Right atrium auricular region (tissue), 2 donors: ENCODE results near the gene TTLL12. TPM values are rescaled to one million over a fixed set of nuclear protein-coding genes. Genes with fewer than 3 reads are reported as not detected.
A peak's percentile ranks its signal among the peaks of the same experiment; 100 is the strongest.

Experiments used
- DNase-seq: peaks from one replicate; pipeline ENCODE4 v3.0.0-alpha.2; 2019; ENCODE audit warnings: low spot score
- H3K27ac ChIP-seq, 2 donors: fragments of 200-600 bp; sonication (generic); 1 replicate in 1 of 2; 2 replicates in 1 of 2; pipeline ENCODE4 v1.5.1; 2016 to 2019
- H3K27me3 ChIP-seq, 2 donors: fragments of 200-600 bp; sonication (generic); one replicate each; pipeline versions ENCODE4 v1.5.1 to v1.6.0; 2017 to 2019
- H3K36me3 ChIP-seq: fragments of 200-600 bp; sonication (generic); one replicate; pipeline ENCODE4 v1.5.1; 2016
- H3K4me1 ChIP-seq, 2 donors: fragments of 200-600 bp; sonication (generic); one replicate each; pipeline versions ENCODE4 v1.5.1 to v1.6.0; 2017 to 2019
- H3K4me3 ChIP-seq, 2 donors: fragments of 200-600 bp; sonication (generic); 1 replicate in 1 of 2; 2 replicates in 1 of 2; pipeline ENCODE4 v1.5.1; 2017 to 2019; ENCODE audit warnings: mild to moderate bottlenecking in 1 of 2, moderate library complexity in 1 of 2
- H3K9me3 ChIP-seq, 2 donors: fragments of 200-600 bp; sonication (generic); one replicate each; pipeline ENCODE4 v1.5.1; 2019
- CTCF ChIP-seq, 2 donors: fragments of 200-600 bp; sonication (generic); IDR thresholded peaks; one replicate each; pipeline ENCODE4 v1.5.1; 2019; ENCODE audit warnings: antibody characterized with exemption in 2 of 2
- total RNA-seq, 2 donors: library from RNA; depleted of rRNA; stranded (reverse); fragments of >200 nt; gene quantifications; one replicate each; pipeline ENCODE4 v1.1.0, GENCODE V29; 2016

TTLL12 gene
- total RNA-seq, 2 donors from 2014 or later, result 11.4 to 15.1 TPM

GRCh38 chr22:43136255-43136654, 50.7 kb downstream of the TTLL12 start:
- no peak overlapping the region for H3K27ac ChIP-seq
- H3K4me3 ChIP-seq, result no peak overlapping the region
- H3K27me3 ChIP-seq, result no peaks in the 10 kb centered on the region
- H3K9me3 ChIP-seq, result no peaks in the 10 kb centered on the region
- DNase-seq, result no peak
- TF ChIP-seq CTCF (IDR thresholded peaks at IDR 0.05), result peak; percentile 35 to 68
- H3K36me3 ChIP-seq, result peaks cover 52% of the 10 kb centered on the region
- peaks cover 0 to 16% of the 10 kb centered on the region in 2 donors for H3K4me1 ChIP-seq

- Histone ChIP-seq H3K36me3 (peaks cover 51% of the 10 kb centered on the region), H3K27me3 (no peaks in the 10 kb centered on the region), H3K27ac (no peak overlapping the region), H3K4me1 (peaks cover 0 to 20% of the 10 kb centered on the region in 2 donors), H3K9me3 (no peaks in the 10 kb centered on the region), H3K4me3 (no peak overlapping the region)
- no peak for DNase-seq
- no peak for TF ChIP-seq CTCF (IDR thresholded peaks at IDR 0.05)
These were observed 51.4 kb downstream of the TTLL12 start for GRCh38 chr22:43135565-43135964.

- Histone ChIP-seq H3K4me1 (peaks cover 0 to 23% of the 10 kb centered on the region in 2 donors), H3K27me3 (no peaks in the 10 kb centered on the region), H3K27ac (no peak overlapping the region), H3K4me3 (no peak overlapping the region), H3K36me3 (peaks cover 48% of the 10 kb centered on the region), H3K9me3 (no peaks in the 10 kb centered on the region)
- no peak for TF ChIP-seq CTCF (IDR thresholded peaks at IDR 0.05)
- no peak for DNase-seq
These were observed 52.4 kb downstream of the TTLL12 start for GRCh38 chr22:43134553-43134952.

- TF ChIP-seq CTCF (IDR thresholded peaks at IDR 0.05), result no peak
These were observed 53.5 kb downstream of the TTLL12 start for GRCh38 chr22:43133401-43133800.

GRCh38 chr22:43131773-43132501, 55.0 kb downstream of the TTLL12 start:
- no peak for TF ChIP-seq CTCF (IDR thresholded peaks at IDR 0.05)
- no peak for DNase-seq
- Histone ChIP-seq H3K36me3 (peaks cover 30% of the 10 kb centered on the region), H3K27ac (peak overlapping the region; percentile 32 to 45), H3K9me3 (no peaks in the 10 kb centered on the region), H3K4me1 (peaks cover 0 to 33% of the 10 kb centered on the region in 2 donors), H3K27me3 (no peaks in the 10 kb centered on the region), H3K4me3 (no peak overlapping the region)

More at GRCh38 chr22:43133401-43133800, 53.5 kb downstream of the TTLL12 start:
- Histone ChIP-seq H3K9me3 (no peaks in the 10 kb centered on the region), H3K27ac (no peak overlapping the region), H3K4me3 (no peak overlapping the region), H3K27me3 (no peaks in the 10 kb centered on the region), H3K4me1 (peaks cover 0 to 33% of the 10 kb centered on the region in 2 donors), H3K36me3 (peaks cover 38% of the 10 kb centered on the region)
- DNase-seq, result no peak
